Keratinocyte (primary cell): Measurements from ENCODE around the gene LY86. TPM values are rescaled to one million over a fixed set of nuclear protein-coding genes. Genes with fewer than 3 reads are reported as not detected.

Experiments
- DNase-seq: peaks from one replicate; pipeline ENCODE4 v3.0.0-alpha.2; 2011; ENCODE audit warnings: low read depth, missing footprints, low spot score
- FAIRE-seq: peaks from 2 replicates; lab custom pipeline; 2011; peaks lifted over from hg19 to GRCh38; lab: Jason Lieb, UNC
- H2AFZ ChIP-seq: 2 replicates; pipeline ENCODE4 v1.6.0; 2012; ENCODE audit warnings: low read length, control low read depth, inconsistent platforms; ENCODE audit not compliant: control insufficient read depth
- H3K27ac ChIP-seq: 2 replicates; pipeline ENCODE4 v1.5.1; 2011; ENCODE audit warnings: low read length; ENCODE audit not compliant: control insufficient read depth, insufficient read depth
- H3K27me3 ChIP-seq: 3 replicates; pipeline ENCODE4 v1.6.0; 2011; ENCODE audit warnings: low read length; ENCODE audit not compliant: control insufficient read depth, insufficient read depth; ENCODE audit errors: extremely low read depth
- H3K36me3 ChIP-seq, 2 experiments: 2 replicates in 1 of 2; 3 replicates in 1 of 2; pipeline ENCODE4 v1.5.1; 2011; ENCODE audit warnings: low read length in 2 of 2, mild to moderate bottlenecking in 1 of 2; ENCODE audit not compliant: control insufficient read depth in 2 of 2, insufficient read depth in 2 of 2; ENCODE audit errors: extremely low read depth in 1 of 2
- H3K4me1 ChIP-seq: 3 replicates; pipeline ENCODE4 v1.5.1; 2011; ENCODE audit warnings: low read length; ENCODE audit not compliant: control insufficient read depth, insufficient read depth; ENCODE audit errors: extremely low read depth
- H3K4me2 ChIP-seq: 3 replicates; pipeline ENCODE4 v1.6.0; 2011; ENCODE audit warnings: low read depth, low read length; ENCODE audit not compliant: control insufficient read depth, insufficient read depth; ENCODE audit errors: extremely low read depth
- H3K4me3 ChIP-seq, 3 experiments: fragments of 200-600 bp in 1 of 3; sonication (generic) in 1 of 3; 2 replicates in 2 of 3; 3 replicates in 1 of 3; pipeline ENCODE4 v1.5.1; 2011 to 2016; ENCODE audit warnings: low read length in 3 of 3, mild to moderate bottlenecking in 3 of 3, control low read depth in 2 of 3, inconsistent platforms in 1 of 3, low read depth in 1 of 3, mixed read lengths in 1 of 3, mixed run types in 1 of 3, moderate library complexity in 1 of 3; ENCODE audit not compliant: control insufficient read depth in 2 of 3, insufficient read depth in 2 of 3; ENCODE audit errors: extremely low read depth in 1 of 3
- H3K79me2 ChIP-seq: 2 replicates; pipeline ENCODE4 v1.6.0; 2012; ENCODE audit warnings: low read length; ENCODE audit not compliant: control insufficient read depth, insufficient read depth
- H3K9ac ChIP-seq: 3 replicates; pipeline ENCODE4 v1.6.0; 2011; ENCODE audit warnings: low read length; ENCODE audit not compliant: control insufficient read depth, insufficient read depth; ENCODE audit errors: extremely low read depth
- H3K9me1 ChIP-seq: 3 replicates; pipeline ENCODE4 v1.6.0; 2011; ENCODE audit warnings: low read length; ENCODE audit not compliant: control insufficient read depth, insufficient read depth; ENCODE audit errors: extremely low read depth
- H3K9me3 ChIP-seq: 2 replicates; pipeline ENCODE4 v1.5.1; 2012; ENCODE audit warnings: low read depth, low read length; ENCODE audit not compliant: control insufficient read depth
- H4K20me1 ChIP-seq: 3 replicates; pipeline ENCODE4 v1.6.0; 2011; ENCODE audit warnings: low read length; ENCODE audit not compliant: control insufficient read depth, insufficient read depth; ENCODE audit errors: extremely low read depth
- CTCF ChIP-seq, 3 experiments: IDR thresholded peaks in 1 of 3; conservative IDR thresholded peaks in 1 of 3; optimal IDR thresholded peaks in 1 of 3; 2 replicates in 2 of 3; 3 replicates in 1 of 3; pipeline versions ENCODE3 to v1.5.1; 2011; ENCODE audit warnings: low read length in 3 of 3, mild to moderate bottlenecking in 3 of 3, moderate library complexity in 2 of 3, control low read depth in 1 of 3, inconsistent platforms in 1 of 3; ENCODE audit not compliant: insufficient read depth in 2 of 3; ENCODE audit errors: extremely low read depth in 1 of 3
- EZH2 ChIP-seq: IDR thresholded peaks from one replicate; pipeline ENCODE4 v1.6.1; 2012; ENCODE audit warnings: inconsistent platforms, mild to moderate bottlenecking, low read length, moderate library complexity
- dilution Hi-C: fragments of 300-500 bp; cut with MboI; formaldehyde crosslinking; loops from one replicate; pipeline ENCODE4 v1.7.0; 2020; ENCODE audit warnings: low sequenced_read_pairs; ENCODE audit not compliant: extremely low pct_ligation_motif_present
- polyA plus RNA-seq, 5 experiments: library from polyadenylated mRNA; depleted of rRNA in 3 of 5; stranded (reverse) in 3 of 5; stranded (forward) in 1 of 5; unstranded in 1 of 5; fragments of >200 nt; gene quantifications; 1 replicate in 1 of 5; 2 replicates in 3 of 5; 3 replicates in 1 of 5; pipeline versions ENCODE4 v1.2.1 to v1.2.3, GENCODE V29; 2011 to 2012; ENCODE audit warnings: missing spikeins in 2 of 5, low read depth in 1 of 5, low replicate concordance in 1 of 5

LY86 gene
- polyA plus RNA-seq, 1 donor (not counting 4 experiments of a cell fraction or from before 2014, with no cell fraction given), result not detected

- no peak for FAIRE-seq
- Histone ChIP-seq H3K9me1 (no peaks in the 10 kb centered on the region), H3K27ac (no peak overlapping the region), H2AFZ (no peak overlapping the region), H3K36me3 (no peaks in the 10 kb centered on the region), H3K9ac (no peak overlapping the region), H3K27me3 (peaks cover 3% of the 10 kb centered on the region), H3K4me1 (no peaks in the 10 kb centered on the region), H3K4me3 (no peak overlapping the region), H3K79me2 (no peaks in the 10 kb centered on the region), H3K9me3 (no peaks in the 10 kb centered on the region), H3K4me2 (no peak overlapping the region), H4K20me1 (no peaks in the 10 kb centered on the region)
- TF ChIP-seq CTCF (optimal IDR thresholded peaks at IDR 0.05 in 1 of 3, IDR thresholded peaks at IDR 0.05 in 1 of 3, conservative IDR thresholded peaks at IDR 0.05 in 1 of 3; ENCODE audit: extremely low read depth in 1 of 3, insufficient read depth in 2 of 3, low read length in 3 of 3) (no peak), EZH2 (no peak)
- no peak for DNase-seq
- dilution Hi-C loops, result no loop called here
These were observed 62.3 kb downstream of the LY86 start for GRCh38 chr6:6650839-6651238.

GRCh38 chr6:6651335-6651734 lies 62.8 kb downstream of the LY86 start:
- Histone ChIP-seq H3K4me1 (no peaks in the 10 kb centered on the region), H3K4me3 (no peak overlapping the region), H3K79me2 (no peaks in the 10 kb centered on the region), H4K20me1 (no peaks in the 10 kb centered on the region), H3K9ac (no peak overlapping the region), H3K27ac (no peak overlapping the region), H2AFZ (no peak overlapping the region), H3K9me3 (no peaks in the 10 kb centered on the region), H3K4me2 (no peak overlapping the region), H3K36me3 (no peaks in the 10 kb centered on the region), H3K9me1 (no peaks in the 10 kb centered on the region), H3K27me3 (peaks cover 3% of the 10 kb centered on the region)
- no peak for TF ChIP-seq EZH2
- TF ChIP-seq CTCF (optimal IDR thresholded peaks at IDR 0.05 in 1 of 3, IDR thresholded peaks at IDR 0.05 in 1 of 3, conservative IDR thresholded peaks at IDR 0.05 in 1 of 3; ENCODE audit: extremely low read depth in 1 of 3, insufficient read depth in 2 of 3, low read length in 3 of 3), result no peak
- dilution Hi-C loops, result no loop called here
- DNase-seq (no peak), FAIRE-seq (no peak)
